Glomerular visceral epithelial cell (primary cell): Measurements from ENCODE around the gene TTC28.

ENCODE experiments used
- DNase-seq: peaks from one replicate; pipeline ENCODE4 v3.0.0-alpha.2; 2016; ENCODE audit errors: extremely low spot score

TTC28 gene

GRCh38 chr22:27966168-27967064, 713.2 kb downstream of the TTC28 start:
- DNase-seq, result no peak

- DNase-seq, result no peak
Observed at GRCh38 chr22:27962268-27963044, 717.2 kb downstream of the TTC28 start.

GRCh38 chr22:27961680-27962079, 718.0 kb downstream of the TTC28 start:
- DNase-seq, result no peak

GRCh38 chr22:27961182-27961581, 718.5 kb downstream of the TTC28 start:
- DNase-seq, result no peak

- DNase-seq, result no peak
Observed at GRCh38 chr22:27959335-27960090, 720.1 kb downstream of the TTC28 start.

- no peak for DNase-seq
Observed at GRCh38 chr22:27952779-27953178, 726.9 kb downstream of the TTC28 start.

- peak; percentile 10 for DNase-seq
Observed at GRCh38 chr22:27952091-27952490, 727.5 kb downstream of the TTC28 start.

- no peak for DNase-seq
Observed at GRCh38 chr22:27949421-27949820, 730.2 kb downstream of the TTC28 start.

GRCh38 chr22:27948569-27948968, 731.1 kb downstream of the TTC28 start:
- DNase-seq, result no peak

GRCh38 chr22:27947448-27947847, 732.2 kb downstream of the TTC28 start:
- DNase-seq, result no peak

- no peak for DNase-seq
Observed at GRCh38 chr22:27941143-27941542, 738.5 kb downstream of the TTC28 start.

GRCh38 chr22:27937453-27937852, 742.2 kb downstream of the TTC28 start:
- no peak for DNase-seq

- DNase-seq, result no peak
Observed at GRCh38 chr22:27935897-27936296, 743.7 kb downstream of the TTC28 start.

GRCh38 chr22:27934069-27934468, 745.6 kb downstream of the TTC28 start:
- DNase-seq, result no peak

- DNase-seq, result no peak
Observed at GRCh38 chr22:27933186-27933983, 746.3 kb downstream of the TTC28 start.

- no peak for DNase-seq
Observed at GRCh38 chr22:27930331-27931060, 749.1 kb downstream of the TTC28 start.
